ENCODE measurements around the gene PRKCH. TPM values are rescaled to one million over a fixed set of nuclear protein-coding genes. Genes with fewer than 3 reads are reported as not detected.

PRKCH gene
- total and polyA plus RNA-seq, 2 of the 13 experiments (the other 11 are each of a cell fraction or from before 2014, with no cell fraction given), result 0.48 to 1.3 TPM

- TF ChIP-seq FUBP1 (CRISPR knock-in tag; IDR thresholded peaks at IDR 0.05; ENCODE audit: borderline replicate concordance) (no peak), BHLHE40 (IDR thresholded peaks at IDR 0.05; ENCODE audit: low read length) (no peak), ZNF33A (CRISPR knock-in tag; IDR thresholded peaks at IDR 0.05; ENCODE audit: borderline replicate concordance) (no peak), RNF219 (CRISPR knock-in tag; IDR thresholded peaks at IDR 0.05) (no peak), ZNF629 (CRISPR knock-in tag; conservative IDR thresholded peaks at IDR 0.05) (no peak), ZBED4 (CRISPR knock-in tag; IDR thresholded peaks at IDR 0.05; ENCODE audit: borderline replicate concordance) (no peak), ZNF740 (CRISPR knock-in tag; IDR thresholded peaks at IDR 0.05) (no peak), ZNF510 (CRISPR knock-in tag; IDR thresholded peaks at IDR 0.05; ENCODE audit: low read depth) (no peak), SPEN (CRISPR knock-in tag; IDR thresholded peaks at IDR 0.05; ENCODE audit: low read depth) (no peak)
These were observed 148.4 kb downstream of the PRKCH start (continued) for GRCh38 chr14:61469781-61470180.
